Measurements from ENCODE around the gene SYPL1.
A peak's percentile ranks its signal among the peaks of the same experiment; 100 is the strongest.

Gene SYPL1

DNA sequence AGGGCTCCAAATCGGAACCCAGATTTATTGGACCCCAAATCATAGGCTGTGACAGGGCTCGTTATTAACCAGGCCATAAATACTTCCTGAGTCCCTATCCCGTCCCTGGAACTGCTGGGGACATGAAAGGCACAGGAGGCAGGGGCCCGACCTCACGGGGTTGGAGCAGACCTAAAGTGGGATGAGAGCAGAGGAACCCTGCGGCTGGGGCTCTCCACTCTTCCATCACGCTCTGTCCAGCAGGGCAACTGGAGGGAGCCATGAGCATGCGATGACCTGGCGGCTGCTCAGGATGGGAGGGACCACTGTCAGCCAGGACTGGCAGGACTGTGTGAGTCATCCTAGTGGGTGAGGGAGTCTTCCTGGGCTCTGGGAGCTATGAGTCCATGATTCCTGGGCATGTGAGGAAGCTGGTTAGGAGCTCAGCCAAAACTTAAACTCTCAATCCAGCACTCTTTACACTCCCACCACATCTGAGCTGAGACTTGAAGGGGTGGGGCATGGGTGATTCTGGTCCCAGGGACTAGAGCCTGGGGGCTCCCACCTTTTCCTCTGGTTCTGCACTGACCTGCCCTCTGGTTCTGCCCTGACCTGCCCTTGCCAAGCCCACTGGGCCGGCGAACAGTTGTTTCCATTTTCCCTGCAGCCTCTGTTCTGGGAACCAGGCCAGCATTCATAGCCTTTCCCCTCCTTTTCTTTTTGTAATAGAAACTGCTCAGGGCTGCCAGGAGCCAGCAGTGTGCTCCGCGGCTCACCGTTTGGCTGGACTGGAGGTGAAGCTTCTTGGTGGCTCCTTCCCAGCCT, 47.1 kb downstream of the SYPL1 start:
- DNase-seq, result no peak

DNA sequence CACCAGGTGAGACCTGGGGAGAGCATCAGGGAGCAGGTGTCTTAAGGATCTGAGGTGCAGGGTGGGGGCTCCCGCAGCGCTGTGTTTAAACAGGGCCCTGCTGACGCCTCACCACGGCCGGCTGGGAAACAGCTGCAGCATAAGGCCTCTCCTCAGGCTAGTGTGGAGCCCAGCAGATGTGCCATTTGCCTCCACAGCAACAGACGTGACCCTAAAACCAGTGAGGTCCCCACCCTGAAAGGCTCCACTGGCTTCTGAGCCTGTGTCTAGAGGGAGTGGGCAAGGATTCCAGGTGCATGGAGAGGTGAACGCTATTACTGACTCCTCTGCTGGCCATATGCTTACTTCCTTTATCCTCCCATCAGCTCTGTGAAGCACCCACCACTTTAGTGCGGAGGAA, 47.8 kb downstream of the SYPL1 start:
- DNase-seq, result no peak

DNA sequence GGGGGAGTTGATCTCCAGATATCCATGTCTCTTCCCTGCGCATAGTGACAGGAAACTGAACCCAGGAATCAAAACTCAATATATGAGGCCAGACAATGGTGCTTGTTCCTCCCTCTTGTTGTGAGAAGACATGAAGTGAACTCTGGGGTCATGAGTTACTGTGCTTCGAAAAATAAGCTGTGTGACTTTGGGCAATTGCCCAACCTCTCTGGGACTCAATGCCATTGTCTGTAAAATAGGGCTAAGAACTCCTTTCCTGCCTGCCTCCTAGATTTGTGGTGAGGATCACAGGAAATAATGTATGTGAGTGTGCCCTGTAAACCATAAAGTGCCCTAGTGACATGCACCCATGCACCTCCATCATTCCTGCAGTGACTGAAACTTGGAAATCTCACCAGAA, 48.4 kb downstream of the SYPL1 start:
- DNase-seq, result no peak

DNA sequence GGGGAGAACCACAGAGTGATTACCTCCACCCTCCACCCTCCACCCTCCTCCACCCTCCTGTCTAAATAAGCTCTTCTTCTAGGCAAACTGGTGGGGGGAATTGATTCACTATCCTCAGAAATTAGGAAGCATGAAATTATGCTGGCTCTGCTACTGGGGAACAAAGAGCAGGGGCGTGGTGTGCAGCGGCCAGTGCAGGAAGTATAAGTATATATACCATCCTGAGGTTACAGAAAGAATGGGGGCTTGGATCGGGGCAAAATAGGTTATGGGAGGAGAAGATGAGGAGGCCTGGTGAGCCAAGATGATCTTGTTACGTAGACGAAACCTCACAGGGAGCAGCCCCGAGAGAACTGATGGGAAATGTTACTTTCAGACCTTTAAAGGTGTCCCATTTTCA, 49.1 kb downstream of the SYPL1 start:
- no peak for DNase-seq

DNA sequence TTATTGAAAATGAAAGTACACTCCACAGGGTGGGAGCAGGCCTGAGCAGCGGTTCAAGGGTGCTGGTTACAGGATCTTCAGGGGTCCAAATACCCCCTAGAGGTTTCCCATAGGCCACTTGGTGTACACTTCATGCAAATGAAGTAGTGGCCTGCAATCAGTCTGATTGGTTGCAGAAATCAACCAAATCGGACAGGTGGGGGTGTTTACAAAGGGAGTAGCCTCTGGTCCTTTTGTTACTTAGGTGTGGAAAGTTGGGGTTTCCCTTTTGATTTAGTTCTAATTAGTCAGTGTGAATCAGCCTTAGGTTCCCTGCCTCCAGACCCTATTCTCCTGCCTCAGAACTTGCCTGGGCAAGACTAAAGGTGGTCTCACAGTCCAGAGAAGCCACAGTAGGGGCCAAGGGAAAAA, 49.6 kb downstream of the SYPL1 start:
- DNase-seq, result no peak

DNA sequence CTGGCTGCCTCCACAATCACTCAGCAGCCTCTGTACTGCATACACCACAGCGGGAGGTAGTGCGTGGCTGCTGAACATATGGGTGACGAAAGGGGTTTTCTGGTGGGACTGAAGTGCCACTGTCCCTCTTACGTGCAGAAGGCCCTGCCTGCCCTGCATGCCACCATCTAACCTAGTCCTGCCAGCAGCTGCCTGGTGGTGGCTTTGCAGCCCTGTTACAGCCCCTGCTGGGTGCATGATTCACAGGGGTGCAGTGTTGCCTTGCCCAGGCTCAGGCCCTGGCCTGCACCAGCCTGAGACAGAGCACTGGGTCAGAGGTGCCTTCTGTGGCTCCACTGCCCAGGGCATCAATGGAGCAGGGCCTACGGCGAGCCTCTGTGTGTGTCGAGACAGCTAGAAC, 50.1 kb downstream of the SYPL1 start:
- DNase-seq, result no peak

DNA sequence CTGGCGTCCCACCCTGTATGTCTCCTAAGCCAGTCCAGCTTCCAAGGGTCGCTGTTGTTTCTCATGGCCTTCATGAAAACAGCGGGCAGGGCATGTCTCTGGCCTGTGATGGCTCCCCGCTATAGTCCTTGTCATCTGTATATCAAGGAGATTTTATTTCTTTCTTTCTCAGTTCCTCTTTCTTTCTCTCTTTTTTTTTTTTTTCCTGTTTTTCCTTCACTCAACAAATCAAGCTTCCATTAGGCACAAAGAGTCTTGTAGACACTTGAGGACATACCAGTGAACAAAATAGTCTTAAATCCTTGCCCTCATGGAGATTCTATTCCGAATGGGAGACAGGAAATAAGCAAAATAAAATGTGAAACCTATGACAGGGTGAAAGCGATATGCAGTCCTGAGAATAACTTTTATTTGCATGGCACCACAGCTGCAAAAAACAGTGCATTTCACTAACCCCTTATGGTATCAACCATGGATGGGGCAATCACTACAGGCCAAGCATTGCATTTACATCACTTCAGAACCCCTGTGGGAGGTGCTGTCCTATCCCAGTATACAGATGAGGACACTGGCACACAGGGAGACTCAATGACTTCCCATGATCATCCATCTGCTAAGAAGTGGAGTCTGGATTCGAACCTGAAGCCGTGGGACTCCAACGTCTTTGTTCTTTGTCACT, 50.7 kb downstream of the SYPL1 start:
- DNase-seq, result no peak

DNA sequence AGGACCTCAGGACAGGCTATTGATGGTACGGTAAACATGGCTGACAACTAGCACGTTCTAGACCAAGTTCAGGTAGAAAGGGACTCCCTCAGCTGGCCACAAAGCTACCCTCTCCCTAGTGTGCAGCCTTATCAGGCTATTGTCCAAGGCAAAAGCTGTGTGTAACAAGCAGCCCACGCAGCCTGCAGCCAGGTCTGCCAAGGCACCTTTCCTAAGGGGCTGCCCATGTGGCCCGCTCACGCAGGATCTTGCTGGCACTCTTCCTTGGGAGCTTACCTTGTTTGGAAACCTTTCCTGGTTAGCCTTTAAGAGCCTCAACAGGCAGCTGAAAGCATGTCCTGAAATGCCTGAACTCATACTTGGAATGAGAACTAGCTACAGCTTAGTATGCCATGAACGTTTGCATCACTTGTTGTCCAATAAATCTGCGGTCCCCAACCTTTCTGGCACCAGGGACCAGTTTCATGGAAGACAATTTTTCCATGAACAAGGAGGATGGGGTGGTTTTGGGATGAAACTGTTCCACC, 51.7 kb downstream of the SYPL1 start:
- no peak for DNase-seq

DNA sequence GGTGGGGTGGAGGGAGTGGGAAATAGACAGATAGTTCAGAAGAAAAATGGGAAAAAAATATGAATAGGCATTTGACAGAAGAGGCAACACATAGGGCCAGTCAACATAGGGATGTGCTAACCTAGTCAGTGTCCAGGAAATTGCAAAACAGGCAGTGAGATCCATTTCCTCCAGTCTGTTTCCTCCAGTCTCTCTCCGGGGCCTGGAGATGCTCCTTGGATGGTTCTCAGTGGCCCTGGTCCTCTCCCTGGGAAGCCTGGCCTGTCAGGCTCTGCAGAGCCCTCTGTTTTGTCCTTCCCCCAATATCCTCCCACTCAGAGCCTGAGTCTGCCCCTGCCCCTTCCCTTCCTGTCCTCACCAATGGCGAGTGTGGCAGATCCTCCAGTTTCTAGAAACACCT, 52.6 kb downstream of the SYPL1 start:
- no peak for DNase-seq

DNA sequence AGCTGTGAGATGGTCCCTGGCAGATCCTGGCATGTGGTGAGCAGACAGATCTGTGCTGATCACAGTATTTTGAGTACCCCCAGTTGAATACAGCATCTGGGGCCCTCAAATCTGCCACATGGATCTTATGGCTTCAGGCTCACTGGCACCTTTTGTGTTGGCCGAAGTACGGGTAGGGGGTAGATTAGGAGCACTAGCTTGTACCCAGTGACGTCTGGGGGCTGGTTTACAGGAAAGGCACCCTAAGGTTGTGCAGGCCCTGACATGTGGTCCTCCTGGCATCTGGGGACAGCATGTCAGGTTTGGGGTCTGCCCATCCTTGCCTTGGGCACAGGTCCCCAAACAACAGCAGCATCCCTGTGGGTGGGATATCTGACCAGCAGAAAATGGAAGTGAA, 53.2 kb downstream of the SYPL1 start:
- DNase-seq, result no peak

DNA sequence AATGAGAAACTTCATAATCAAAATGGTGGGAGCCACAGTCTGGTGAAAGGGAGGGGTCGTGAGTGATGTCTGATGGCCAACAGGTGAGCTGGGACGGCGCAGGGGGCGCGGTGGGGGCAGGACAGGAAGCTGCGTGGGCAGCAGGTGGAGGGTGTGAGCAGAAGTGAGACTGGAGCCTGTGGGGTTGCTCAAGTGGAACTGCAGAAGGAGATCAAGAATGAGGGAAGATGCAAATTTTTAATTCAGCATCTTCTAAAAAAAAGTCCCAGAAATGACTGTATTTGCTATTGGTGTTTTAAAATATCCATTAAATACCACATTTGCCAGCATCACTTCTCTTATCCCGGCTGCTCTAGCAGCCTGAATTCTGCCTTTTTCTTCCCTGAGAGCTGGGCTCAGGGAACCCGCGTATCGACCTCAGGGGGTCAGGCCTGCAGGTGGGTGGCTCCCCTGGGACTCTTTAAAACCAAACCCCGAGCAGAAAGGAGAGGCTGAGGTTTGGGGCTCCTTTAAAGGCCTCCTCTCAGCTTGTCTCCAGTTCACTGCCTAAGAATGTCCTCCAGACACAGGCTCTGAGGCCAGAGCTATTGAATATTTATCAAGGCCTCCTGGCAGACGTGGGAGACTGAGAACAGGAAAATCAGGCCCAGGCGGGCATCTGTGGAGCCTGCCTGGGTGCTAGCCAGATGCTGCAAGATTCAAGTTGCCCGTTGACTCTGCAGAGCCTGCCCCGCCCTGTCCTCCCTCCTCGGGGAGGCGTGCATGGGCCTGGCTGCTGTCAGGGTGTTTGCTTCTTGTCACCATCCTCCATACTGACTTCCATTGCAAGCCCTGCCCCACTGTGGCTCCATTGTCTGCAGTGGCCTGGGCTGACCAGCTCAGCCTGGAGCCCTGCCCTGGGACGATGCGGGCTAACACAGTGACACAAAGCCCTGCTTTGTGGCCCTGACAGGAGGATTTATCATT, 53.9 kb downstream of the SYPL1 start:
- DNase-seq, result no peak

DNA sequence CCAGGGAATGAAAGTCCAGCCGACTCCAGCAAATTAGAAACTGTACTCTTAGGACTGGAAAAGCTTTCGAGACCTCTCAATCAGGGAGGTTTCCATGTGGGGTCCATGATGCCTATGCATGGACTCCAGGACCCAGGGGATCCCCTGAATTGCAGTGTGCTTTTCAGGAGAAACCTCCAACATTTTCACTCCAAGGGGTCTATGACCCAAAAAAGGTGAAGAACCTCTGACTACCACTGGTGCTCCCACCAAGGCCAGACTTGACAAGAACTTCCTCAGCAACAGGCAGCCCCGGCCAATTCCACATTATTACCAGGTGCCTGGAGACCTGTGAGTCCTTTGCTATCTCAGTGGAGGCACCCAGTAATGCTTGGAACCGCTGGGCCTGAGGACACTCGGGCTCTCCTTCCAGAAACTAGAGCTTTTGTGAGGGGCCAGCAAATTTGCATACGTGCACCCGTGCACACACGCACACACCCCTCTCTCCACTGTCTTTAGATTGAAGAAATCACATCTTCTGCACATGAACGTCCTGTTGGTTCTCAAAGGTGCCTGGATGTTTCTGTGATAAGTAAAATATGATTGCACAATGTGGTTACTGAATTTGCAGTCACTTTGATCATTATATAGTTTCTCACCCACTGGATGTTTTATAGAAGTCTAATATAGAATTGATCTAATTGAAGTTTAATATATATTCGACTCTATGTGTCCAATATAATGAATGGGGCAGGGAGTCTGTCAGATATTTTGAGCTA, 54.7 kb downstream of the SYPL1 start:
- DNase-seq, result no peak

DNA sequence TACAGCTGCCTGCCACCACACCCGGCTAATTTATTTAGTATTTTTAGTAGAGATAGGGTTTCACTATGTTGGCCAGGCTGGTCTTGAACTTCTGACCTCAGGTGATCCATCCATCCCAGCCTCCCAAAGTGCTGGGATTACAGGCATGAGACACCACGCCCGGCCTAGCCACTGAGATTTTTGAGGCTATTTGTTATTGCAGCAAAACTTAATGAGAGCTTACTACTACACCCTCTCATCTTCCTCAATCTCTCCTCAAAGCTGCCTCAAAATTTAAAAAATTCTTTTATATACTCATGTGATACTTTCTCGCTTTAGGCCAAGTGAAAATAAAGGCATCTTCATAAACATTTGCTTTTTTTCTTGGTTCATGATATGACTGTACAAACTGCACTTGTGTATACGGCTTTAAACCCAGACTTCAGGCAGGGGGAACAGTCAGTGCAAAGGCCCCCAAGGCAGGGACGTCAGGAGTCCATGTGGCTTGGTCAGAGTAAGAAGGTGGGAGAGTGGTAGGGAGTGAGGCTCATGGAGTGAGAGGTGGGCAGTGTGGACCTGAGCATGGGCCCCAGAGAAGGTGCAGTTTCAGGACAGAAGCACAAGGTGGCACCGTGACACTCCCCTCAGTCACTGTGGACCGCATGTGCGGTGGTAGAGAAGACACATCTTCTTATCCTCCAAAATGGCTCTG, 55.5 kb downstream of the SYPL1 start:
- peak; percentile 76 for DNase-seq

DNA sequence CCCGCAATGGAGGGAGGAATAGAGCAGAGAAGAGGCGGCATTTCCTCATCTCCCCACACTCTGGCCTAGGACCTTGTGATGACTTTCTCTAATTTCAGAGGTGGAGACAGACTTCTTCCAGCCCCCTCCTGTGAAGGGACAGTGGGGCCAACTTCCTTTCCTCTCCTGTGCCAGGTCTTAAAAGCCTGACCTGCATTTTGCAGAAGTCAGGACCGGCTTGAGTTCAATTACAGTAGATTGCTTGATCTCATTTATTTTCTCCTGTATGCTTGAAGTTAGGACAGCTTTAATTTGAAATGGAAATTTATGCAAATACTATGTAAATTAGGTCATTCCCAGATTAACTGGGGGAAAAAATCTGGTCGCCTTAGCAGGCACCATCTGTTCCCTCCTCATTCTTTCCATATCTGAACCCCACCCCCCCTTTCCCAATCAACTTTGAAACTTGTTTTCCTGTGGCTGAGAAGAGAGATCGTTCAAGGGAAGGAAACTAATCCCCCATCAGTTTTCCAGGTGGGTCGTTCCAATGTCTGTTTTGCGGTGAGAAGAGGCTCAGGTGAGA, 57.1 kb downstream of the SYPL1 start:
- no peak for DNase-seq

DNA sequence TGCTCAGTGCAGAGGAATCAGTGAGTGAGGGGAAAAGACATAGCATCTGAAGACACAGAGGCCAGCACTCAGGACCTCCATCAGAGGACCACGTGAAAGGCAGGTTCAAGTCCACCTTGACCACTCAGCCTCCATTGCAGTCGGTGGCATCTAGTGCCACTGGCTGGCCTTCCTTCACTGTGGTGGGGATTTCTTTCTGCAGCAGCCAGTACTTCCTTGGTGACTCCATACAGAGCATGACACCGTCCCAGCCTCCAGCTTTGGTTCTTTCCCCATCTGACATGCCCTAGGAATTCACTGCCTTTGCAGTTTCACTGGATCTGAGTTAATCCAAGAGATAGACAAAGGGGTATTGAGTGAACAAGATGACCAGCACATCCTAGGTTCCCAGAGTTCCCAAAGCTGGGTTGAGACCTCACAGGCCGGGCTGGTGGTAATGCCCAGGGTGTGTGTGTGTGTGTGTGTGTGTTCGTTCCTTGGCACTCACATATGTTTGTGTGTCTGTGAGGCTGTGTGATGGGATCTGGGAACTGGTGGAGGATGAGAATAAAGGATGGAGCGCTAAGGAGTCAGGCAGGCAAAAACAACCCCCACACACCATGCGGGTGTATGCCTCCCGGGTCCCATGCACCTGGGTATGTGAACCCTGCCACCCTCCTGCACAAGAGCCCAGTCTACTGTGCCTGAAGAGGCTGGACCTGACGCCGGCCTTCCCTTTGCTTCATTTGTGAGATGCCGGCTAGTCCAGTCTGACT, 57.8 kb downstream of the SYPL1 start:
- DNase-seq, result no peak

DNA sequence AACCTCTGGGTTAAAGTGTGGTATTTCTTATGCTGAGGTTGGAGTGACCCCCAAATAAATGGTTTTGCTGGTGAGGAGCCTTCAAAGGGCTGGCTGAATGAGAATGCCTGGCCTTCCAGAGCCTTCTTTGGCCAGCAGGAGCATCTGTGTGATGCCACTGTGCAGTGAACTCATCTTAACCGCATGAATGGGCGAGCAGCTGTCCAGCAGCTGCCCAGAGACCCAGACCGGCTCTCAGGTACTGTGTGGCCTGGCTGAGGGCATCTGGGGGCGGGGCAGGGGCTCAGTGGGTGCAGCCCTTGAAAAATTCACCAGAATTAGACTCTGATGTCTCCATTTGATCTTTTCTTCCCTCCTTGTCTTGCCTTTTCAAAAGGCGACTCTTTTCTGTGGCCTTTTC, 59.0 kb downstream of the SYPL1 start:
- no peak for DNase-seq

DNA sequence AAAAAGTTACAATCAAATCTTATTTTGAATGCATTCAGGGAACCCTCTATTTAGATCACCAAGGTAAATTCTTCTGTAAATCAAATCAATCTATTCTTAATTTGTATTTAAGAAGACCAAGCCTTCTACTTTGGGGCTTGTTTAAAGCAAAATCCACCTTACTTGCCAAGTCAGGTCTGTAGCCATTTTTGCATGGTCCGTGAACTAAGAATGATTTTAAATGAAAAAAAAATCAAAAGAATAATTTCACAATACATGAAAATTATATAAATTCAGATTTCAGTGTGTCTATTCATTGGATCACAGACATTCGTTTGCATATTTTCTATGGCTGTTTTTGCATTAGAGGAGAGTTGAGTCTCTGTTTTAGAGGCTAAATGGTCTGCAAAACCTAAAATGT, 59.4 kb downstream of the SYPL1 start:
- no peak for DNase-seq

DNA sequence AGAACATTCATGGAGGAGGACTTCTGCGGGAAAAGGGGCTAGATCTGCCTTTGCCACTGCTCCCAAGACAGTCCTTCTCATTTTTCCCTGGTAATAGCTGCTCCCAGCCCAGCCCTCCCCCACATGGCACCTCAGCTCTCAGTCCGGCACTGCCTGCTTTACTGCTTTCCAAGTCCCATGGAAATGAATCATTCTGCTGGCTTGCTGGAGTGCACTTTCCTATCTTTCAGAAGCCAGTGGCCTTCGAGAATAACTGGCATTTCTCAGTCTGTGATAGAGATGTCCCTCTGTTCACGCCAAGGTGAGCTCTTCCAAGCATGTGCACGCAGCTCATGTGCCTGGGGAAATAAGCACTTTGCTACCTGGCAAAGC, 61.4 kb downstream of the SYPL1 start:
- no peak for DNase-seq

DNA sequence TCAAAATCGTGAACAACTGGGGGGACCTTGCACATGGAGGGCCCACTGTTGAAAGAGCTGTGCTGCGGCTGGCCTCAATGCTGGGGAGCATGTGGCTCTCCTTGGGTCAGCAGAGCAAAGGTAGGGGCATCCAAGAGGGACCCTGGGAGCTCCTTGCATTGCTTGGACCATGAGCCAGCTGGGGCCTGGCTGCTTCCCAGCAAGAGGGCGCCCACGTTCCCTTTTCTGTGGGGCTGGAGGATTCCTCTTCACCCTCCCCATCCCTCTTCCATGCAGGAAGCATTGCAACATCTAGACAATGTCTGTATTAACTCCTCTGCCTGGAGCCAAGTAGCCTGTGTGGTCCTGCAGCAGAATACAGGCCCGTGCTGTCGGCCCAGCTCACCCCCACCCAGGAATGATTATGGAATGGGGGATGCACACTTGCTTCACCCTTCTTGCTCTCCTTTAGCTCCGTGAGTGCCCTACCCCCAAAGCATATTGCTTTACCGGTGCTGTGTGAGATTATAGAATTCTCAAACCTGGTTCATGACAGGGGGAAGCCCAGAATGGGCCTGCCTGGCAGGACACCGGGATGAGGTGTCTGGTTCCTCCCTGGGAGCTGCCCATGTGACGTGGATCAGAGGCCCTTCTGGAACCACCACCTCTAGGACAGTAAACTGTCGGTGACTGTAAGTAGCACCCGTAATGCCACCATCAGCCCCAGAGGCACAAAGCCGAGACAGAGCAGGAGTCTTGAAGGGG, 61.9 kb downstream of the SYPL1 start:
- DNase-seq, result no peak

DNA sequence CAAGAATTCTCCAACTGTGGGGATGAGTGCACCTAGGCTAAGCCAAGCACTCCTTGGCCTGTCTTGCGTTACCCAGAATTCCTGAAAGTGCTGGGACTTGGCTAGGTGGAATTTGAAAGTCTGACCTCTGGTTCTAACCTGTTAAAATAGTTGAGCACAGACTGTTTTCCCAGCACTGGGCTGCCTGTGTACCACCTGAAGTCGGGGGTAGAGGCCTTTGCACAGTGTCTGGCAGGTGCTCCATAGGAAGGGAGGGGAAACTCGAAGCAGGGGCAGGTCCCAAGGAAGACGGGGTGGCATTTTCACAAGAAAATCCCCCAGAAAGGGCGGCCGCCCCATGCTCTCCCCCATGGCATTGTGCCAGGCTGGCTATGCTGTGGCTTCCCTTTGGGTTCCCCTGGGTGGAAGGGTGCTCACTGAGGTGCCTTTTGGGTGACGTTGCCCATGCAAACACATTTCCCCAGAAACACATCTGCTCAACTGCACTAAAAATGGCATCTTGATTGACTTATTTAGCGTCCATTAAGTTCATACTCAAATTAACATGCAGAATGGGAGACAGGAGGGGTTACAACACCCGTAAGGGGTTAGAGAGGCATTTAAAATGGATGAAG, 62.9 kb downstream of the SYPL1 start:
- no peak for DNase-seq
